Measurements from ENCODE around the gene WARS2.

WARS2 gene

GRCh38 chr1:118985640-118986554, 154.6 kb downstream of the WARS2 start:
- no peaks in the 10 kb centered on the region; the same call in 1 of the 2 replicates for H3K36me3 ChIP-seq (ENCODE audit: insufficient read depth, low read length)
- no peaks in the 10 kb centered on the region for H3K4me1 ChIP-seq (ENCODE audit: insufficient read depth, low read length, severe bottlenecking)
- H3K27ac ChIP-seq (ENCODE audit: low read depth, low read length, poor library complexity, severe bottlenecking), result no peak overlapping the region
- H2AFZ ChIP-seq (ENCODE audit: low read length), result no peak overlapping the region
- no peak overlapping the region for H3K9ac ChIP-seq (ENCODE audit: low read length)
- H3K79me2 ChIP-seq (ENCODE audit: insufficient read depth, low read length), result no peaks in the 10 kb centered on the region
- no peaks in the 10 kb centered on the region for H4K20me1 ChIP-seq (ENCODE audit: insufficient read depth, low read length)
- no peak for TF ChIP-seq CTCF (IDR thresholded peaks at IDR 0.05; ENCODE audit: low read length)
- no peak for TF ChIP-seq EZH2 (IDR thresholded peaks at IDR 0.05; ENCODE audit: borderline replicate concordance, low read length)
- no peaks in the 10 kb centered on the region for H3F3A ChIP-seq (ENCODE audit: insufficient read depth, low read length)
- H3K4me2 ChIP-seq (ENCODE audit: low read length), result no peak overlapping the region
- no peaks in the 10 kb centered on the region for H3K27me3 ChIP-seq (ENCODE audit: insufficient read depth, low read length)
- H3K4me3 ChIP-seq (ENCODE audit: low read depth, low read length, poor library complexity, severe bottlenecking), result no peak overlapping the region
- H3K9me3 ChIP-seq (ENCODE audit: low read length), result no peaks in the 10 kb centered on the region
- H3K9me2 ChIP-seq (ENCODE audit: low read depth, low read length), result no peaks in the 10 kb centered on the region

- Histone ChIP-seq H3K9me2 (ENCODE audit: low read depth, low read length) (no peaks in the 10 kb centered on the region), H3K27me3 (ENCODE audit: insufficient read depth, low read length) (no peaks in the 10 kb centered on the region), H3K36me3 (ENCODE audit: insufficient read depth, low read length) (no peaks in the 10 kb centered on the region; the same call in 1 of the 2 replicates), H3K9me3 (ENCODE audit: low read length) (no peaks in the 10 kb centered on the region), H2AFZ (ENCODE audit: low read length) (no peak overlapping the region), H3K4me2 (ENCODE audit: low read length) (no peak overlapping the region), H3K79me2 (ENCODE audit: insufficient read depth, low read length) (no peaks in the 10 kb centered on the region), H3K4me3 (ENCODE audit: low read depth, low read length, poor library complexity, severe bottlenecking) (no peak overlapping the region), H3F3A (ENCODE audit: insufficient read depth, low read length) (no peaks in the 10 kb centered on the region), H4K20me1 (ENCODE audit: insufficient read depth, low read length) (no peaks in the 10 kb centered on the region), H3K27ac (ENCODE audit: low read depth, low read length, poor library complexity, severe bottlenecking) (no peak overlapping the region), H3K4me1 (ENCODE audit: insufficient read depth, low read length, severe bottlenecking) (no peaks in the 10 kb centered on the region), H3K9ac (ENCODE audit: low read length) (no peak overlapping the region)
- TF ChIP-seq CTCF (IDR thresholded peaks at IDR 0.05; ENCODE audit: low read length) (no peak), EZH2 (IDR thresholded peaks at IDR 0.05; ENCODE audit: borderline replicate concordance, low read length) (no peak)
Measured at GRCh38 chr1:118984722-118985639, 155.5 kb downstream of the WARS2 start.

- Histone ChIP-seq H3K36me3 (ENCODE audit: insufficient read depth, low read length) (no peaks in the 10 kb centered on the region; the same call in 1 of the 2 replicates), H3K27ac (ENCODE audit: low read depth, low read length, poor library complexity, severe bottlenecking) (no peak overlapping the region), H3K4me1 (ENCODE audit: insufficient read depth, low read length, severe bottlenecking) (no peaks in the 10 kb centered on the region), H4K20me1 (ENCODE audit: insufficient read depth, low read length) (no peaks in the 10 kb centered on the region), H3K9ac (ENCODE audit: low read length) (no peak overlapping the region), H3K4me3 (ENCODE audit: low read depth, low read length, poor library complexity, severe bottlenecking) (no peak overlapping the region), H3K9me2 (ENCODE audit: low read depth, low read length) (no peaks in the 10 kb centered on the region), H3F3A (ENCODE audit: insufficient read depth, low read length) (no peaks in the 10 kb centered on the region), H3K4me2 (ENCODE audit: low read length) (no peak overlapping the region), H3K9me3 (ENCODE audit: low read length) (no peaks in the 10 kb centered on the region), H3K79me2 (ENCODE audit: insufficient read depth, low read length) (no peaks in the 10 kb centered on the region), H3K27me3 (ENCODE audit: insufficient read depth, low read length) (no peaks in the 10 kb centered on the region), H2AFZ (ENCODE audit: low read length) (no peak overlapping the region)
- no peak for TF ChIP-seq EZH2 (IDR thresholded peaks at IDR 0.05; ENCODE audit: borderline replicate concordance, low read length)
- TF ChIP-seq CTCF (IDR thresholded peaks at IDR 0.05; ENCODE audit: low read length), result no peak
Measured at GRCh38 chr1:118984086-118984721, 156.2 kb downstream of the WARS2 start.

Data from OCI-LY1 (cell line).